Spleen (tissue), 11 donors: ENCODE data around the gene PSMB5. TPM values are rescaled to one million over a fixed set of nuclear protein-coding genes. Genes with fewer than 3 reads are reported as not detected.
A peak's percentile ranks its signal among the peaks of the same experiment; 100 is the strongest.

Source experiments
- DNase-seq: peaks from one replicate; pipeline ENCODE4 v3.0.0-alpha.2; 2020
- H3K27ac ChIP-seq, 8 donors: fragments of 200-600 bp; sonication (generic) in 7 of 8; 1 replicate in 4 of 8; 2 replicates in 4 of 8; pipeline versions ENCODE4 v1.5.0 to v1.8.0; 2016 to 2021; ENCODE audit warnings: inconsistent platforms in 4 of 8, mild to moderate bottlenecking in 4 of 8, moderate library complexity in 1 of 8
- H3K27me3 ChIP-seq, 7 donors: fragments of 200-600 bp; sonication (generic) in 6 of 7; replicated peaks in 1 of 7; 1 replicate in 4 of 7; 2 replicates in 3 of 7; pipeline versions ENCODE4 v1.5.0 to v1.8.0; 2016 to 2021; ENCODE audit warnings: inconsistent platforms in 3 of 7, mild to moderate bottlenecking in 1 of 7
- H3K36me3 ChIP-seq, 6 donors: fragments of 200-600 bp; sonication (generic) in 5 of 6; 1 replicate in 4 of 6; 2 replicates in 2 of 6; pipeline versions ENCODE4 v1.5.0 to v1.8.0; 2016 to 2021; ENCODE audit warnings: inconsistent platforms in 2 of 6
- H3K4me1 ChIP-seq, 6 donors: fragments of 200-600 bp; sonication (generic) in 5 of 6; 1 replicate in 3 of 6; 2 replicates in 3 of 6; pipeline versions ENCODE4 v1.5.0 to v1.8.0; 2016 to 2021; ENCODE audit warnings: inconsistent platforms in 3 of 6
- H3K4me3 ChIP-seq, 8 donors: fragments of 200-600 bp; sonication (generic) in 7 of 8; 1 replicate in 4 of 8; 2 replicates in 4 of 8; pipeline versions ENCODE4 v1.5.0 to v1.8.0; 2016 to 2021; ENCODE audit warnings: inconsistent platforms in 4 of 8, mild to moderate bottlenecking in 4 of 8, moderate library complexity in 2 of 8
- H3K9me3 ChIP-seq, 8 donors: fragments of 200-600 bp; sonication (generic) in 7 of 8; 1 replicate in 4 of 8; 2 replicates in 4 of 8; pipeline versions ENCODE4 v1.5.0 to v1.8.0; 2016 to 2021; ENCODE audit warnings: inconsistent platforms in 4 of 8
- POLR2A ChIP-seq, 3 donors: fragments of 450-650 bp; IDR thresholded peaks; one replicate each; pipeline ENCODE4 v1.5.1; 2017; ENCODE audit warnings: antibody characterized with exemption in 3 of 3, mild to moderate bottlenecking in 1 of 3
- POLR2AphosphoS5 ChIP-seq, 3 donors: sonication (generic); formaldehyde crosslinking; IDR thresholded peaks; one replicate each; pipeline ENCODE4 v1.5.1; 2017; ENCODE audit warnings: antibody characterized with exemption in 3 of 3
- WGBS, 5 donors: extraction: QIAGEN DNeasy Blood & Tissue Kit in 3 of 5; methylation state at CpG; one replicate each; pipeline versions ENCODE4 v1.1.5 to v1.1.7; 2013 to 2018; 5-methylcytosine and 5-hydroxymethylcytosine counted together
- intact Hi-C: fragments of 100-400 bp; cut with DNase I; formaldehyde crosslinking; loops from one replicate; pipeline ENCODE4 v1.15.0; 2023; ENCODE audit warnings: low total_unique reads
- polyA plus RNA-seq, 3 donors: library from polyadenylated mRNA; stranded (reverse); fragments of 200-250 nt; gene quantifications; one replicate each; pipeline ENCODE4 v1.2.1, GENCODE V29; 2013
- total RNA-seq, 7 donors: library from RNA; depleted of rRNA in 3 of 7; stranded (reverse); fragments of >200 nt in 3 of 7; fragmentation: NEBNext Ultra II Directional in 4 of 7; extraction: Animal tissue kit (Norgen Biotek cat#: 25700) in 4 of 7; gene quantifications; one replicate each; pipeline versions ENCODE4 v1.1.0 to v1.2.1, GENCODE V29; 2016 to 2021
- TF ChIP-seq, protein P1 (sequence below), 11 experiments: fragments of 200-600 bp in 7 of 11; fragments of 450-650 bp in 4 of 11; sonication (generic) in 4 of 11; IDR thresholded peaks in 8 of 11; conservative IDR thresholded peaks in 3 of 11; 1 replicate in 7 of 11; 2 replicates in 4 of 11; pipeline versions ENCODE4 v1.4.0 to v1.8.0; 2016 to 2021; ENCODE audit warnings: antibody characterized with exemption in 11 of 11, inconsistent platforms in 4 of 11, mild to moderate bottlenecking in 1 of 11
- donor health status: healthy with polysubstance abuse.
- donor health status: DM: no; HTN: no; CAD: no; lungs with moderate emphysema.
- donor health status: DM: no; HTN: no; CAD: no.
- donor health status: Bipolar disorder and iron deficiency.
- donor health status: healthy.
- donor health status: DM: no; HTN: no; CAD: no.
- donor health status: DM: yes; HTN: yes; CAD: no.

Gene PSMB5
- total and polyA plus RNA-seq, 10 donors, result 36.5 to 80.1 (median 55.2) TPM

GRCh38 chr14:23043754-23044153 is 9.1 kb upstream of the PSMB5 start:
- 60 to 87% (median 79%) methylated on average over 3 of the region's 3 CpGs for WGBS, 5 donors
- intact Hi-C loops, result loop anchor here (5.0 kb wide), 1 partner anchor 46 kb away; no protein-coding TSS in a partner anchor
- Histone ChIP-seq H3K27ac (peak overlapping the region in 2 of 8 donors; percentile 24 to 38), H3K27me3 (peaks cover 0 to 5% (median 0%) of the 10 kb centered on the region in 7 donors), H3K4me3 (no peak overlapping the region), H3K9me3 (no peaks in the 10 kb centered on the region), H3K36me3 (no peaks in the 10 kb centered on the region), H3K4me1 (peaks cover 0 to 29% (median 7%) of the 10 kb centered on the region in 6 donors)
- TF ChIP-seq POLR2AphosphoS5 (IDR thresholded peaks at IDR 0.05) (no peak), POLR2A (IDR thresholded peaks at IDR 0.05) (no peak)
- TF ChIP-seq, protein P1, sequence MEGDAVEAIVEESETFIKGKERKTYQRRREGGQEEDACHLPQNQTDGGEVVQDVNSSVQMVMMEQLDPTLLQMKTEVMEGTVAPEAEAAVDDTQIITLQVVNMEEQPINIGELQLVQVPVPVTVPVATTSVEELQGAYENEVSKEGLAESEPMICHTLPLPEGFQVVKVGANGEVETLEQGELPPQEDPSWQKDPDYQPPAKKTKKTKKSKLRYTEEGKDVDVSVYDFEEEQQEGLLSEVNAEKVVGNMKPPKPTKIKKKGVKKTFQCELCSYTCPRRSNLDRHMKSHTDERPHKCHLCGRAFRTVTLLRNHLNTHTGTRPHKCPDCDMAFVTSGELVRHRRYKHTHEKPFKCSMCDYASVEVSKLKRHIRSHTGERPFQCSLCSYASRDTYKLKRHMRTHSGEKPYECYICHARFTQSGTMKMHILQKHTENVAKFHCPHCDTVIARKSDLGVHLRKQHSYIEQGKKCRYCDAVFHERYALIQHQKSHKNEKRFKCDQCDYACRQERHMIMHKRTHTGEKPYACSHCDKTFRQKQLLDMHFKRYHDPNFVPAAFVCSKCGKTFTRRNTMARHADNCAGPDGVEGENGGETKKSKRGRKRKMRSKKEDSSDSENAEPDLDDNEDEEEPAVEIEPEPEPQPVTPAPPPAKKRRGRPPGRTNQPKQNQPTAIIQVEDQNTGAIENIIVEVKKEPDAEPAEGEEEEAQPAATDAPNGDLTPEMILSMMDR (IDR thresholded peaks at IDR 0.05 in 8 of 11, conservative IDR thresholded peaks at IDR 0.05 in 3 of 11), result no peak
- no peak for DNase-seq

DNA sequence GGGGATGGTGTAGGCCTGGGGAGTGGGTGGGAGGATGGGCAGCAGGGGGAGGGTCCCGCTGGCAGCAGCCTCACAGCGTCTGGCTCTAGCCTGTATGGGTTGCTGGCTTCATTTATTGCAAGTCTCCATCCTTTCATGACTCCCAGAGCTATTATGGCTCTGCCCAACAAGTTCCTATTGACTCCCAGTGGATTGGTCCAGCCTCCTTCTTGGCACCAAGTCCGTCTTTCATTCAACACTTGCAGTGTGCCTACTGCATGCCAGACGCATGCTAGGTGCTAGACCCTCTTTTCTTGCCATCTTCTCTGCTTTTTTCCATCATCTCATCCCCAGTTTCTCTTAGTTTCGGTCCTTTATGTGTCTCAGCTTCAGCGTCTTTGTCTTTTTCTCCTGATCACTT is 8.4 kb upstream of the PSMB5 start:
- H3K4me1 ChIP-seq, result peaks cover 0 to 29% (median 7%) of the 10 kb centered on the region in 6 donors
- intact Hi-C loops, result loop anchor here (5.0 kb wide), 1 partner anchor 46 kb away; no protein-coding TSS in a partner anchor
- no peak overlapping the region for H3K4me3 ChIP-seq
- 88 to 96% (median 93%) methylated on average over 6 of the region's 6 CpGs for WGBS, 5 donors
- no peaks in the 10 kb centered on the region for H3K9me3 ChIP-seq
- H3K36me3 ChIP-seq, result no peaks in the 10 kb centered on the region
- TF ChIP-seq POLR2AphosphoS5 (IDR thresholded peaks at IDR 0.05) (no peak), POLR2A (IDR thresholded peaks at IDR 0.05) (no peak)
- TF ChIP-seq, protein P1 (IDR thresholded peaks at IDR 0.05 in 8 of 11, conservative IDR thresholded peaks at IDR 0.05 in 3 of 11), result no peak
- H3K27ac ChIP-seq, result no peak overlapping the region
- no peak for DNase-seq
- H3K27me3 ChIP-seq, result peaks cover 0 to 5% (median 0%) of the 10 kb centered on the region in 7 donors

DNA sequence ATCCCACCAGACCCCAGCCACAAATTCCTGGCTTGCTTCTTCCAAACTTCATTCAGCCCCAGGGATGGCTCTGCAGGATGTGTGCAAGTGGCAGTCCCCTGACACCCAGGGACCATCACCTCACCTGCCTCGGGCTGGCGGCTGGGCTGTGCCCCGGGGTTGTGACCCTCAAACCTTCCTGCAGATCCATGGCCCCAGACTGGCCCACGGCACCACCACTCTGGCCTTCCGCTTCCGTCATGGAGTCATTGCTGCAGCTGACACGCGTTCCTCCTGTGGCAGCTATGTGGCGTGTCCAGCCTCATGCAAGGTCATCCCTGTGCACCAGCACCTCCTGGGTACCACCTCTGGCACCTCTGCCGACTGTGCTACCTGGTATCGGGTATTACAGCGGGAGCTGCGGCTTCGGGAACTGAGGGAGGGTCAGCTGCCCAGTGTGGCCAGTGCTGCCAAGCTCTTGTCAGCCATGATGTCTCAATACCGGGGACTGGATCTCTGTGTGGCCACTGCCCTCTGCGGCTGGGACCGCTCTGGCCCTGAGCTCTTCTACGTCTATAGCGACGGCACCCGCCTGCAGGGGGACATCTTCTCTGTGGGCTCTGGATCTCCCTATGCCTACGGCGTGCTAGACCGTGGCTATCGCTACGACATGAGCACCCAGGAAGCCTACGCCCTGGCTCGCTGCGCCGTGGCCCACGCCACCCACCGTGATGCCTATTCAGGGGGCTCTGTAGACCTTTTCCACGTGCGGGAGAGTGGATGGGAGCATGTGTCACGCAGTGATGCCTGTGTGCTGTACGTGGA is 7.7 kb upstream of the PSMB5 start, which contains the start of gene PSMB11:
TSS of gene PSMB11 (plus strand) at position 51 of the 804 bp plus-strand sequence. CDS start at position 65, 14 bp downstream.
- no peak for DNase-seq
- Histone ChIP-seq H3K36me3 (no peaks in the 10 kb centered on the region), H3K4me3 (no peak within 1 kb of the TSS), H3K27ac (no peak within 1 kb of the TSS), H3K9me3 (no peaks in the 10 kb centered on the region), H3K4me1 (peaks cover 0 to 24% (median 6%) of the 10 kb centered on the region in 6 donors), H3K27me3 (no peaks in the 10 kb centered on the region)
- TF ChIP-seq POLR2A (IDR thresholded peaks at IDR 0.05) (no peak), POLR2AphosphoS5 (IDR thresholded peaks at IDR 0.05) (no peak)
- intact Hi-C loops, result loop anchor here (5.0 kb wide), 1 partner anchor 45 kb away; no protein-coding TSS in a partner anchor
- 94 to 97% (median 96%) methylated on average over 27 to 36 of the region's 36 CpGs for WGBS, 5 donors

GRCh38 chr14:23041729-23042128 is 7.0 kb upstream of the PSMB5 start:
- DNase-seq, result no peak
- no peaks in the 10 kb centered on the region for H3K27me3 ChIP-seq

More at GRCh38 chr14:23041729-23042128, 7.0 kb upstream of the PSMB5 start:
- TF ChIP-seq POLR2A (IDR thresholded peaks at IDR 0.05) (no peak), POLR2AphosphoS5 (IDR thresholded peaks at IDR 0.05) (no peak)
- TF ChIP-seq, protein P1 (IDR thresholded peaks at IDR 0.05 in 8 of 11, conservative IDR thresholded peaks at IDR 0.05 in 3 of 11), result no peak
- no peaks in the 10 kb centered on the region for H3K36me3 ChIP-seq
- intact Hi-C loops, result loop anchor here (5.0 kb wide), 1 partner anchor 44 kb away; no protein-coding TSS in a partner anchor
- H3K9me3 ChIP-seq, result no peaks in the 10 kb centered on the region
- no peak overlapping the region for H3K27ac ChIP-seq
- H3K4me1 ChIP-seq, result peaks cover 0 to 17% (median 4%) of the 10 kb centered on the region in 6 donors
- H3K4me3 ChIP-seq, result no peak overlapping the region
- 87 to 93% (median 89%) methylated on average over 8 of the region's 8 CpGs for WGBS, 5 donors
